Liver (tissue), 9 donors: ENCODE data around the gene ZNF780A. TPM values are rescaled to one million over a fixed set of nuclear protein-coding genes. Genes with fewer than 3 reads are reported as not detected.
A peak's percentile ranks its signal among the peaks of the same experiment; 100 is the strongest.

ENCODE experiments used
- DNase-seq: peaks from one replicate; pipeline ENCODE4 v3.0.0-alpha.2; 2017; ENCODE audit warnings: low spot score
- H3K27ac ChIP-seq, 2 donors: one replicate each; pipeline ENCODE4 v1.7.0; 2013; ENCODE audit warnings: inconsistent platforms in 2 of 2, low read length in 2 of 2, control low read depth in 1 of 2, low read depth in 1 of 2, mild to moderate bottlenecking in 1 of 2
- H3K27me3 ChIP-seq, 4 donors: one replicate each; pipeline versions ENCODE4 v1.6.1 to v1.7.0; 2013; ENCODE audit warnings: low read length in 3 of 4, inconsistent platforms in 1 of 4, mild to moderate bottlenecking in 1 of 4, moderate library complexity in 1 of 4; ENCODE audit not compliant: control insufficient read depth in 4 of 4, insufficient read depth in 4 of 4
- H3K36me3 ChIP-seq, 4 donors: one replicate each; pipeline versions ENCODE4 v1.6.1 to v1.7.0; 2013; ENCODE audit warnings: low read length in 3 of 4, mild to moderate bottlenecking in 3 of 4, low read depth in 1 of 4, moderate library complexity in 1 of 4; ENCODE audit not compliant: control insufficient read depth in 4 of 4, insufficient read depth in 3 of 4
- H3K4me1 ChIP-seq, 4 donors: one replicate each; pipeline versions ENCODE4 v1.6.1 to v1.7.0; 2013; ENCODE audit warnings: low read length in 3 of 4, mild to moderate bottlenecking in 3 of 4, moderate library complexity in 1 of 4; ENCODE audit not compliant: control insufficient read depth in 4 of 4, insufficient read depth in 4 of 4
- H3K4me3 ChIP-seq, 3 donors: one replicate each; pipeline versions ENCODE4 v1.6.1 to v1.7.0; 2013; ENCODE audit warnings: low read length in 3 of 3, control low read depth in 1 of 3, low read depth in 1 of 3, mild to moderate bottlenecking in 1 of 3
- H3K9ac ChIP-seq, 2 donors: one replicate each; pipeline ENCODE4 v1.7.0; 2013; ENCODE audit warnings: low read length in 2 of 2, mild to moderate bottlenecking in 2 of 2, moderate library complexity in 2 of 2, control low read depth in 1 of 2, low read depth in 1 of 2
- H3K9me3 ChIP-seq, 4 donors: one replicate each; pipeline versions ENCODE4 v1.6.1 to v1.7.0; 2013; ENCODE audit warnings: low read length in 3 of 4; ENCODE audit not compliant: control insufficient read depth in 4 of 4
- ATF3 ChIP-seq: IDR thresholded peaks from 2 replicates; pipeline ENCODE4 v1.6.1; 2016; ENCODE audit warnings: antibody characterized with exemption
- CTCF ChIP-seq: fragments of 150-350 bp; IDR thresholded peaks from 2 replicates; pipeline ENCODE4 v1.5.1; 2017; ENCODE audit warnings: improper control_type of control experiment, low read depth, low read length; ENCODE audit not compliant: missing input control
- EGR1 ChIP-seq, 2 donors: IDR thresholded peaks; 2 replicates each; pipeline ENCODE4 v1.6.1; 2016 to 2018; ENCODE audit warnings: antibody characterized with exemption in 2 of 2, low read depth in 2 of 2
- FOXA1 ChIP-seq: IDR thresholded peaks from 2 replicates; pipeline ENCODE4 v1.6.1; 2016; ENCODE audit warnings: antibody characterized with exemption
- FOXA2 ChIP-seq: IDR thresholded peaks from 2 replicates; pipeline ENCODE4 v1.6.1; 2016; ENCODE audit warnings: antibody characterized with exemption
- GABPA ChIP-seq, 2 donors: IDR thresholded peaks in 1 of 2; conservative IDR thresholded peaks in 1 of 2; 2 replicates each; pipeline ENCODE4 v1.6.1; 2016; ENCODE audit warnings: antibody characterized with exemption in 2 of 2, mild to moderate bottlenecking in 1 of 2, moderate library complexity in 1 of 2
- HNF4A ChIP-seq, 2 donors: conservative IDR thresholded peaks; 2 replicates each; pipeline ENCODE4 v1.6.1; 2016; ENCODE audit warnings: antibody characterized with exemption in 2 of 2, mild to moderate bottlenecking in 2 of 2
- HNF4G ChIP-seq: IDR thresholded peaks from 2 replicates; pipeline ENCODE4 v1.6.1; 2016; ENCODE audit warnings: antibody characterized with exemption
- JUND ChIP-seq, 2 donors: IDR thresholded peaks; 2 replicates each; pipeline ENCODE4 v1.6.1; 2016; ENCODE audit warnings: antibody characterized with exemption in 2 of 2
- MAX ChIP-seq: IDR thresholded peaks from 2 replicates; pipeline ENCODE4 v1.6.1; 2016; ENCODE audit warnings: antibody characterized with exemption
- NR2F2 ChIP-seq: IDR thresholded peaks from 2 replicates; pipeline ENCODE4 v1.6.1; 2016; ENCODE audit warnings: antibody characterized with exemption
- RAD21 ChIP-seq, 2 donors: IDR thresholded peaks; 2 replicates each; pipeline ENCODE4 v1.6.1; 2016; ENCODE audit warnings: antibody characterized with exemption in 2 of 2, mild to moderate bottlenecking in 2 of 2
- REST ChIP-seq: IDR thresholded peaks from 2 replicates; pipeline ENCODE4 v1.6.1; 2016; ENCODE audit warnings: antibody characterized with exemption, mild to moderate bottlenecking
- RXRA ChIP-seq, 2 donors: IDR thresholded peaks; 2 replicates each; pipeline ENCODE4 v1.6.1; 2017 to 2018; ENCODE audit warnings: antibody characterized with exemption in 2 of 2, mild to moderate bottlenecking in 1 of 2
- SP1 ChIP-seq: IDR thresholded peaks from 2 replicates; pipeline ENCODE4 v1.6.1; 2018; ENCODE audit warnings: antibody characterized with exemption, mild to moderate bottlenecking
- TAF1 ChIP-seq: conservative IDR thresholded peaks from 2 replicates; pipeline ENCODE4 v1.6.1; 2016; ENCODE audit warnings: antibody characterized with exemption, mild to moderate bottlenecking
- YY1 ChIP-seq: IDR thresholded peaks from 2 replicates; pipeline ENCODE4 v1.6.1; 2016; ENCODE audit warnings: antibody characterized with exemption, mild to moderate bottlenecking
- WGBS: extraction: QIAGEN DNeasy Blood & Tissue Kit; methylation state at CpG from one replicate; pipeline ENCODE4 v1.1.7; 2013; 5-methylcytosine and 5-hydroxymethylcytosine counted together
- polyA plus RNA-seq, 2 donors: library from polyadenylated mRNA; stranded (reverse) in 1 of 2; unstranded in 1 of 2; fragments of 200-250 nt in 1 of 2; fragments of >200 nt in 1 of 2; fragmentation: Nextera tagmentation in 1 of 2; extraction: Ambion mirVana in 1 of 2; gene quantifications; one replicate each; pipeline versions ENCODE4 v1.2.1 to v1.2.3, GENCODE V29; 2013 to 2015
- total RNA-seq, 2 donors: library from RNA; depleted of rRNA; stranded (reverse); fragments of >200 nt; gene quantifications; one replicate each; pipeline ENCODE4 v1.2.3, GENCODE V29; 2014
- TF ChIP-seq, protein P1 (sequence below): IDR thresholded peaks from 2 replicates; pipeline ENCODE4 v1.6.1; 2016; ENCODE audit warnings: antibody characterized with exemption
- donor health status: healthy.
- donor health status: healthy.
- donor health status: healthy.
- donor health status: healthy.
- donor health status: healthy.

The ZNF780A gene
- total RNA-seq, result 10 to 100 TPM; 11.7 to 18.7 TPM
- 10 to 100 TPM; 10.9 to 16.3 TPM for polyA plus RNA-seq

DNA sequence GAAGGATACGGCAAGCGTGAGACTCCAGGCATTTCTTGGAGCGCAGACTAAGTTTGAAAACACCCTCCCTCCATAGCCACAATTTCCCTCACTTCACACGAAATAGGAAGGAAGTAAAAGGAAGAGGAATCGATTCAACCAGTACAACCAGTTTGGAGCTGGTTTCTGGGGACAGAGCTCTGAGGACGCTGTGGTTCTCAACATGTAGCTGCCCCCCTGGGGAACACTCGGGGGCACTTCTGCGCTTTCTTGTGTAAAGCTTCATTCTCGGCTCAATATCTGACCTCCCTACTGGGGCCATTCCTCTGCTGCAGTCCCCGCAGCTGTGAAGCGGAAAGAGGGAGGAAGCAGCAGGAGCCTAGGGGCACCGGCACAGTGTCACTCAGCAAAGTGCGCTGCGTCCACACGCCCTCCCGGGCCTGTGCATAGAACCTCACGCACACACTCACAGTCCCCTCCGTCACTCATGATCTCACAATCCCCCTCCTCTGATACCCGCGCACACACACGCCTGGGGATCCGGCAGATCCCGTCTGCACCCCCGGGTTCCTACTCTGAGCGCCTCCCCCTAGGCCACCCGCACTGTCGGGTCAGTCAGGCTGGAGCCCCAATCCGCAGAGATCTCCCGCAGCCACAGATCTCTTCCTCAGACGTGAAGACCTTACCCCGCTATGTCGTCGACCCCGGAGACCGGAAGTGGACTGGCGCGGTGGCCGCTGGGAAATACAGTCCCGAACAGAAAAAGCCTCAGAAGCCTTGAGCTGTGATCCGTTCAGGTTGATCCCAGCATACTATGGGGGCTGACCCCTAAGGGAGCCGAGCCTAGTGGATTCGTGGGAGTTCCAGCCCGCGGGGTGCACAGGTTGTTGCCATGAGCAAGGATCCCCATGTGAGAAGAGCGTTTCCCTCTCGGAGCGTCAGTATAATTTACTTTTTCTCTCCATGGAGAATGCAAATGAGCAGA is at the start of gene ZNF780A:
Gene ZNF780A, minus strand, starts transcription at position 703 of the 964 bp plus-strand sequence. CDS start 6,190 bp downstream, outside the sequence.
- peak; percentile 82 for DNase-seq
- Histone ChIP-seq H3K27ac (peak within 1 kb of the TSS; percentile 92 to 96), H3K4me1 (peaks cover under 1 to 12% (median 10%) of the 10 kb centered on the region in 4 donors), H3K36me3 (no peaks in the 10 kb centered on the region), H3K27me3 (no peaks in the 10 kb centered on the region), H3K9ac (peak within 1 kb of the TSS; percentile 71 to 97), H3K4me3 (peak within 1 kb of the TSS; percentile 63 to 98 (median 93)), H3K9me3 (no peaks in the 10 kb centered on the region)
- TF ChIP-seq, protein P1, sequence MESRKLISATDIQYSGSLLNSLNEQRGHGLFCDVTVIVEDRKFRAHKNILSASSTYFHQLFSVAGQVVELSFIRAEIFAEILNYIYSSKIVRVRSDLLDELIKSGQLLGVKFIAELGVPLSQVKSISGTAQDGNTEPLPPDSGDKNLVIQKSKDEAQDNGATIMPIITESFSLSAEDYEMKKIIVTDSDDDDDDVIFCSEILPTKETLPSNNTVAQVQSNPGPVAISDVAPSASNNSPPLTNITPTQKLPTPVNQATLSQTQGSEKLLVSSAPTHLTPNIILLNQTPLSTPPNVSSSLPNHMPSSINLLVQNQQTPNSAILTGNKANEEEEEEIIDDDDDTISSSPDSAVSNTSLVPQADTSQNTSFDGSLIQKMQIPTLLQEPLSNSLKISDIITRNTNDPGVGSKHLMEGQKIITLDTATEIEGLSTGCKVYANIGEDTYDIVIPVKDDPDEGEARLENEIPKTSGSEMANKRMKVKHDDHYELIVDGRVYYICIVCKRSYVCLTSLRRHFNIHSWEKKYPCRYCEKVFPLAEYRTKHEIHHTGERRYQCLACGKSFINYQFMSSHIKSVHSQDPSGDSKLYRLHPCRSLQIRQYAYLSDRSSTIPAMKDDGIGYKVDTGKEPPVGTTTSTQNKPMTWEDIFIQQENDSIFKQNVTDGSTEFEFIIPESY, result peak; percentile 67
- TF ChIP-seq FOXA1 (no peak), SP1 (peak; percentile 39), ATF3 (no peak), CTCF (no peak), YY1 (peak; percentile 77), RXRA (IDR thresholded peaks at IDR 0.05) (peak; percentile 80 to 88), JUND (IDR thresholded peaks at IDR 0.05) (peak in 1 of 2 donors; percentile 36), FOXA2 (no peak), RAD21 (IDR thresholded peaks at IDR 0.05) (peak; percentile 22 to 34), HNF4A (conservative IDR thresholded peaks at IDR 0.05) (peak; percentile 66 to 73), NR2F2 (peak; percentile 78), MAX (peak; percentile 85), REST (peak; percentile 75), GABPA (IDR thresholded peaks at IDR 0.05 in 1 of 2, conservative IDR thresholded peaks at IDR 0.05 in 1 of 2) (peak; percentile 70 to 92), TAF1 (peak; percentile 93), EGR1 (IDR thresholded peaks at IDR 0.05; ENCODE audit: low read depth in 2 of 2) (peak in 1 of 2 donors; percentile 86), HNF4G (no peak)
- WGBS, result under 1% methylated on average over 47 of the region's 47 CpGs
